Measurements from ENCODE around the gene EXD3. TPM values are rescaled to one million over a fixed set of nuclear protein-coding genes. Genes with fewer than 3 reads are reported as not detected.

Gene EXD3
- total RNA-seq, 2 experiments from 2014 or later = 8.1 to 9.0 TPM

DNA sequence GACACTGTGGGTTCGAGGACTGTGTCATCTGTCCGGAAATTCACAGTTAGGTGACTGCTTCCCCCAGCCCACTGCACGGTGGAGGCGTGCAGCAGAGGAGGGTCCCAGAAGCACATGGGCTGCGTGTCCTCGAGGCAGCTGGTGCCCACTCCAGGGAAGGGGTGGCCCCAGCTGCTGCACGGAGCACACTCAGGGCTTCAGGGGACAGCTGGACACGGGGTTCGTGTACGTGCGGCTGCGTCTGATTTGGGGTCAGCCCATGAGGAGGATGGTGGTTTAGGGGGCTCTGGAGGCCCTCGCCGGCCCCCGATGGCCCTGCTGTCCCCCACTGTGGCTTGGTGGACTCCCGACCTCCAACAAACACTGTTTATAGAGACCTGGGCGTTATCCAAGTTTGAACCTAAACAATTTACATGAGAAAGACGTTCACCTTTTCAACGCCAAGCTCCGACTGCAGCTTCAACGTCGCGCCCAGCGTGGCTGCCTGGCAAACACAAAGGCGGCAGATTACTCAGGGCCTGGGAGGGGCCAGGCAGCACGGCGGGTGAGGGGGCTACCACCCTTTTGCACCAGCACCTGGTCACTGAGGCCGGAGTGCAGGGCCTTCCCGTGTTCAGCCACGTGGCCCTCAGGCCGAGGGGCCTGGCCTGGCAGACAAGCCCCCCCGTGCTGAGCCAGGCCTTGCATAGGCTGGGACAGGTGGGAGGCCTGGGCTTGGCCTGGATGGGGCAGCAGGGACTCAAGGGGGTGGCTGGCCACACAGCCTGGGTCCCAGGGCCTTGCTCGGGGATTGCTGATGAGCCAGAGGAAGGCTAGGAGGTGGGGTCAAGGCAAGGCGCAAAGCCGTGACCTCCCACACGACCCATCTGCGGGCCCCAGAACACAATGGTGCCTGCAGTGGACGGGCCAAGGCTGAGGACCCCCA lies 55.2 kb downstream of the EXD3 start:
- Mint-ChIP-seq H3K27me3 (no peaks in the 10 kb centered on the region), H3K36me3 (ENCODE audit: low read depth) (no peaks in the 10 kb centered on the region), H3K9me3 (no peaks in the 10 kb centered on the region), H3K4me3 (no peak overlapping the region), H3K27ac (no peak overlapping the region), H3K4me1 (ENCODE audit: low read depth) (no peaks in the 10 kb centered on the region)
- no peak for ATAC-seq
- ChIA-PET POLR2A (no interaction called here), CTCF (no interaction called here)
- intact Hi-C loops (cut with micrococcal nuclease) = no loop called here
- no peak for DNase-seq
- TF ChIP-seq, protein P1, sequence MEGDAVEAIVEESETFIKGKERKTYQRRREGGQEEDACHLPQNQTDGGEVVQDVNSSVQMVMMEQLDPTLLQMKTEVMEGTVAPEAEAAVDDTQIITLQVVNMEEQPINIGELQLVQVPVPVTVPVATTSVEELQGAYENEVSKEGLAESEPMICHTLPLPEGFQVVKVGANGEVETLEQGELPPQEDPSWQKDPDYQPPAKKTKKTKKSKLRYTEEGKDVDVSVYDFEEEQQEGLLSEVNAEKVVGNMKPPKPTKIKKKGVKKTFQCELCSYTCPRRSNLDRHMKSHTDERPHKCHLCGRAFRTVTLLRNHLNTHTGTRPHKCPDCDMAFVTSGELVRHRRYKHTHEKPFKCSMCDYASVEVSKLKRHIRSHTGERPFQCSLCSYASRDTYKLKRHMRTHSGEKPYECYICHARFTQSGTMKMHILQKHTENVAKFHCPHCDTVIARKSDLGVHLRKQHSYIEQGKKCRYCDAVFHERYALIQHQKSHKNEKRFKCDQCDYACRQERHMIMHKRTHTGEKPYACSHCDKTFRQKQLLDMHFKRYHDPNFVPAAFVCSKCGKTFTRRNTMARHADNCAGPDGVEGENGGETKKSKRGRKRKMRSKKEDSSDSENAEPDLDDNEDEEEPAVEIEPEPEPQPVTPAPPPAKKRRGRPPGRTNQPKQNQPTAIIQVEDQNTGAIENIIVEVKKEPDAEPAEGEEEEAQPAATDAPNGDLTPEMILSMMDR (IDR thresholded peaks at IDR 0.05) = no peak

DNA sequence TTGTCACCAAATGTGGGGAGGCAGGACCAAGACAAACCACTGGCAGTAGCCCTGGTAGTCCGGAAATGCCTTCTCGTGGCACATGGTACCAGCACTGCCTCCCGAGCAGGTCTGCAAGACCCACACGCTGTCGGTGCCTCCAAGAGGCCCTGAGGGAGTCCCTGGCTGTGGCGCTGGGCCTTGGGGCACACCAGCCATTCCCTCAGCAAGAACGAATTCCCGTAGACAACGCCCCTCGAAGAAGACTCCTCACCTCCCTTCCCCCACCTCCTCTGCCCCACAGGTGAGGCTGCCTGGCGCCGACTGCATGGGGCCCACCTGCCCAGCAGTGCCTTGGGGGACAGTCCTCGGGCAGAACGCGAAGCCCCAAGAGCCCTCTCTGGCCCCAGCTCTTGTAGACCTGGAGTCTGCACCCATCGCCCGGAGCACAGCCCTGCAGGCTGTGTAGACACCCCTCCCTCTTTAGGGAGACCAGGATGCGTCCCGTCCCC lies 56.0 kb downstream of the EXD3 start:
- DNase-seq (no peak), ATAC-seq (no peak)
- POLR2A ChIA-PET = no interaction called here
- Mint-ChIP-seq H3K4me1 (ENCODE audit: low read depth) (no peaks in the 10 kb centered on the region), H3K27me3 (no peaks in the 10 kb centered on the region), H3K4me3 (no peak overlapping the region), H3K36me3 (ENCODE audit: low read depth) (no peaks in the 10 kb centered on the region), H3K27ac (no peak overlapping the region), H3K9me3 (no peaks in the 10 kb centered on the region)
- intact Hi-C loops (cut with micrococcal nuclease) = no loop called here
- CTCF ChIA-PET = no interaction called here
- TF ChIP-seq, protein P1 (IDR thresholded peaks at IDR 0.05) = no peak

GRCh38 chr9:137366445-137366810 lies 56.5 kb downstream of the EXD3 start:
- ChIA-PET POLR2A (no interaction called here), CTCF (no interaction called here)
- H3K4me1 Mint-ChIP-seq (ENCODE audit: low read depth) = no peaks in the 10 kb centered on the region
- no peak for DNase-seq
- TF ChIP-seq, protein P1 (IDR thresholded peaks at IDR 0.05) = no peak
- H3K9me3 Mint-ChIP-seq = no peaks in the 10 kb centered on the region
- H3K27me3 Mint-ChIP-seq = no peaks in the 10 kb centered on the region
- H3K36me3 Mint-ChIP-seq (ENCODE audit: low read depth) = no peaks in the 10 kb centered on the region
- H3K4me3 Mint-ChIP-seq = no peak overlapping the region
- intact Hi-C loops (cut with micrococcal nuclease) = no loop called here
- H3K27ac Mint-ChIP-seq = no peak overlapping the region
- no peak for ATAC-seq

- intact Hi-C loops (cut with micrococcal nuclease) = no loop called here
- ATAC-seq = no peak
- no peak for DNase-seq
- Mint-ChIP-seq H3K27me3 (no peaks in the 10 kb centered on the region), H3K27ac (no peak overlapping the region), H3K4me1 (ENCODE audit: low read depth) (no peaks in the 10 kb centered on the region), H3K36me3 (ENCODE audit: low read depth) (no peaks in the 10 kb centered on the region), H3K9me3 (no peaks in the 10 kb centered on the region), H3K4me3 (no peak overlapping the region)
- CTCF ChIA-PET = no interaction called here
- TF ChIP-seq, protein P1 (IDR thresholded peaks at IDR 0.05) = no peak
- POLR2A ChIA-PET = no interaction called here
These were observed 57.2 kb downstream of the EXD3 start for GRCh38 chr9:137365552-137366444.

GRCh38 chr9:137365056-137365455 lies 57.9 kb downstream of the EXD3 start:
- Mint-ChIP-seq H3K4me1 (ENCODE audit: low read depth) (no peaks in the 10 kb centered on the region), H3K36me3 (ENCODE audit: low read depth) (no peaks in the 10 kb centered on the region), H3K4me3 (no peak overlapping the region), H3K27ac (no peak overlapping the region), H3K27me3 (no peaks in the 10 kb centered on the region), H3K9me3 (no peaks in the 10 kb centered on the region)
- ChIA-PET POLR2A (no interaction called here), CTCF (no interaction called here)
- ATAC-seq (no peak), DNase-seq (no peak)
- intact Hi-C loops (cut with micrococcal nuclease) = no loop called here
- TF ChIP-seq, protein P1 (IDR thresholded peaks at IDR 0.05) = no peak
